ENCODE data around the gene MON1A. TPM values are rescaled to one million over a fixed set of nuclear protein-coding genes. Genes with fewer than 3 reads are reported as not detected.

MON1A gene
- total RNA-seq = 13.0 and 14.1 TPM in 2 replicates

DNA sequence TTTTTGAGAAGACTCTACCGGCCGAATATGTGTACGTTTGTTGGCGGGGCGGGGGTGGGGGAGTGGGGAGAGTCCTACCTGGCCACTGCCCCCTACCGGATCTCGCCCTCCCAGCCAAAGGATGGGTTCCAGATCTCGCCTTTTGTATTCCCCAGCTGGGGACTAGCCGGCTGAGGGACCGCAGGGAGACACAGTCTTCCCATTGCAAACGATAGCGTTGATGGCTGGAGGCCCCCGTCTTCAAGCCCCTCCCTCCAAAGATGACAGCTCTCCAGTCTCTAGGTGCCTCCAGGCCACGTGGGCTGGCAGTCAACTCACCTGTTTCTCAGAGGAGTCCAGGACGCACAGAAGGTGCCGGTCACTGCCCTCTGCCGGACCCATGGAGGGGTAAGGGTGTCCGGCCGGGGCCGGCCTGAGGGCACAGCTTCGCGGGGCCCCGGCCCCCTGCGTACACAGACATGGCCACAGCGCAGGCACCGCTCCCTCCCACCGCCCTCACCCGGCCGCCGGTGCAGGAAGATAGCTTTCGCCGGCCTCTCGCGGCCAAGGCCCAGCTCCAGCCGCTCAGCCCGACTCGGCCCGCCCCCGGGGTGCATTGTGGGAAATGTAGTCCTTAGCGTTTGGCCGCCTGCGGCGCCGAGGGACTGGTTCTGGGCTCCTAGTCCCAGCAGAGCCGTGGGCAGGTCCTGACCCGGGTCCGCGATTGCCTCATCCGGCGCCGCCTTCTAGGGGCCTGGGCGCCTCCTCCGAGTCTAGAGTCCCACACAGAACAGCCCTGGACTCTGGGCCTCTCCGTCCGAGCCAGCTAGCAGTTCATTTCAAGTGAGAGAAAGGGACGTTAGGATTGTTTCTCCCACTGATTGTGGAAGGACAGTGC is at the start of gene MON1A:
MON1A (minus strand) TSS at position 521 of the 877 bp plus-strand sequence. CDS start 16,465 bp downstream, outside the sequence.
- peak within 1 kb of the TSS; percentile 80 for H3K4me2 ChIP-seq (ENCODE audit: insufficient read depth, low read length)
- peak within 1 kb of the TSS; percentile 97 for H3K4me3 ChIP-seq (ENCODE audit: insufficient read depth, low read length)
- TF ChIP-seq, protein P1, sequence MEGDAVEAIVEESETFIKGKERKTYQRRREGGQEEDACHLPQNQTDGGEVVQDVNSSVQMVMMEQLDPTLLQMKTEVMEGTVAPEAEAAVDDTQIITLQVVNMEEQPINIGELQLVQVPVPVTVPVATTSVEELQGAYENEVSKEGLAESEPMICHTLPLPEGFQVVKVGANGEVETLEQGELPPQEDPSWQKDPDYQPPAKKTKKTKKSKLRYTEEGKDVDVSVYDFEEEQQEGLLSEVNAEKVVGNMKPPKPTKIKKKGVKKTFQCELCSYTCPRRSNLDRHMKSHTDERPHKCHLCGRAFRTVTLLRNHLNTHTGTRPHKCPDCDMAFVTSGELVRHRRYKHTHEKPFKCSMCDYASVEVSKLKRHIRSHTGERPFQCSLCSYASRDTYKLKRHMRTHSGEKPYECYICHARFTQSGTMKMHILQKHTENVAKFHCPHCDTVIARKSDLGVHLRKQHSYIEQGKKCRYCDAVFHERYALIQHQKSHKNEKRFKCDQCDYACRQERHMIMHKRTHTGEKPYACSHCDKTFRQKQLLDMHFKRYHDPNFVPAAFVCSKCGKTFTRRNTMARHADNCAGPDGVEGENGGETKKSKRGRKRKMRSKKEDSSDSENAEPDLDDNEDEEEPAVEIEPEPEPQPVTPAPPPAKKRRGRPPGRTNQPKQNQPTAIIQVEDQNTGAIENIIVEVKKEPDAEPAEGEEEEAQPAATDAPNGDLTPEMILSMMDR (IDR thresholded peaks at IDR 0.05; ENCODE audit: extremely low read depth, low read depth, low read length) = no peak
- H2AFZ ChIP-seq (ENCODE audit: low read length) = peak within 1 kb of the TSS; percentile 98
- no peaks in the 10 kb centered on the region for H3K27me3 ChIP-seq (ENCODE audit: insufficient read depth, low read length)
- DNase-seq (ENCODE audit: insufficient read length, low spot score, missing footprints) = peak; percentile 96
- peaks cover 25% of the 10 kb centered on the region for H3K4me1 ChIP-seq (ENCODE audit: insufficient read depth, low read length)
- H3K27ac ChIP-seq (ENCODE audit: low read depth, low read length) = peak within 1 kb of the TSS; percentile 59
- no peaks in the 10 kb centered on the region for H3K36me3 ChIP-seq (ENCODE audit: insufficient read depth, low read length)
- H3K79me2 ChIP-seq (ENCODE audit: insufficient read depth, low read length) = peaks cover 17% of the 10 kb centered on the region
- no peaks in the 10 kb centered on the region for H4K20me1 ChIP-seq (ENCODE audit: insufficient read depth, low read length)
- no peaks in the 10 kb centered on the region for H3K9me3 ChIP-seq (ENCODE audit: low read depth, low read length)

DNA sequence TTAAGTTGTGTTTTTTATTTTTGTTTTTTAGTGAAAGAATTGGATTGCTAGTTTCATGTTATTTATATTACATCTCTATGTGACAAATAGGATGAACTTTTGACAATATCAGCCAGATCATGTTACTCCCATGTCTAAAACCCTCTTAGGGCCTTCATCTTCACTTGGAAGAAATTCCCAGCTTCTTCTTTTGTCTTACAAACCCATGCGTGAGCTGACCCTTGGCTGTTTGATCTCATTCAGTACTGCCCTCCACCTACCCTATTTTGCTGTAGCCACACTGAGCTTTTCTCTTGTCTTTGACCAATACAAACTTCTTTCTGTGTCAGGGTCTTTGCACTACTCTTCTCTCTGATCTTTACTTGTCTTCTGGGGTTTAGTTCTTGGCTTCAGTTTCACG is 47.3 kb upstream of the MON1A start:
- peak; percentile 69 for DNase-seq (ENCODE audit: insufficient read length, low spot score, missing footprints)
- Histone ChIP-seq H2AFZ (ENCODE audit: low read length) (no peak overlapping the region), H3K36me3 (ENCODE audit: insufficient read depth, low read length) (peaks cover 26% of the 10 kb centered on the region), H3K27me3 (ENCODE audit: insufficient read depth, low read length) (no peaks in the 10 kb centered on the region), H3K4me1 (ENCODE audit: insufficient read depth, low read length) (peaks cover 10% of the 10 kb centered on the region), H3K79me2 (ENCODE audit: insufficient read depth, low read length) (peaks cover 30% of the 10 kb centered on the region), H3K4me2 (ENCODE audit: insufficient read depth, low read length) (no peak overlapping the region), H4K20me1 (ENCODE audit: insufficient read depth, low read length) (no peaks in the 10 kb centered on the region), H3K4me3 (ENCODE audit: insufficient read depth, low read length) (no peak overlapping the region), H3K27ac (ENCODE audit: low read depth, low read length) (no peak overlapping the region), H3K9me3 (ENCODE audit: low read depth, low read length) (no peaks in the 10 kb centered on the region)
- TF ChIP-seq, protein P1 (IDR thresholded peaks at IDR 0.05; ENCODE audit: extremely low read depth, low read depth, low read length) = no peak

DNA sequence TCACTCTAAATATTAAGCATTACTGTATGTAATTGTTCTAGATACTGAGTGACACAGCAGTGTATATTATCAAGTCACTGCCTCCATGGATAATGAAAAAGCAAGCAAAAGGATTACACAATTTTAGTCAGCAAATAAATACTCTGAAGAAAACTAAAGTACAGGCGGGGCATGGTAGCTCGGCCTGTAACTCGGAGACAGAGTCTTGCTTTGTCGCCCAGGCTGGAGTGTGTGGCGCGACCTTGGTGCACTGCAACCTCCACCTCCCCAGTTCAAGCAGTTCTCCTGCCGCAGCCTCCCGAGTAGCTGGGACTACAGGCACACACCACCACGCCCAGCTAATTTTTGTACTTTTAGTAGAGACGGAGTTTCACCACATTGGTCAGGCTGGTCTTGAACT is 43.0 kb upstream of the MON1A start:
- H3K79me2 ChIP-seq (ENCODE audit: insufficient read depth, low read length) = peaks cover 36% of the 10 kb centered on the region

DNA sequence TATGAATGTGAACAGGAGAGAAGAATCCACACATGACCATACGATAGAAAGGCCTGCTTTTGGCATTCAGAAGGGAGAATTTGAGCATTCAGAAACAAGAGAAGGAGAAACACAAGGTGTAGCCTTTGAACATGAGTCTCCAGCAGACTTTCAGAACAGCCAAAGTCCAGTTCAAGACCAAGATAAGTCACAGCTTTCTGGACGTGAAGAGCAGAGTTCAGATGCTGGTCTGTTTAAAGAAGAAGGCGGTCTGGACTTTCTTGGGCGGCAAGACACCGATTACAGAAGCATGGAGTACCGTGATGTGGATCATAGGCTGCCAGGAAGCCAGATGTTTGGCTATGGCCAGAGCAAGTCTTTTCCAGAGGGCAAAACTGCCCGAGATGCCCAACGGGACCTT is 38.7 kb upstream of the MON1A start:
- H3K27me3 ChIP-seq (ENCODE audit: insufficient read depth, low read length) = no peaks in the 10 kb centered on the region
- H3K4me1 ChIP-seq (ENCODE audit: insufficient read depth, low read length) = peaks cover 28% of the 10 kb centered on the region
- peaks cover 57% of the 10 kb centered on the region for H3K79me2 ChIP-seq (ENCODE audit: insufficient read depth, low read length)
- no peak overlapping the region for H3K4me3 ChIP-seq (ENCODE audit: insufficient read depth, low read length)
- no peak overlapping the region for H3K27ac ChIP-seq (ENCODE audit: low read depth, low read length)
- H2AFZ ChIP-seq (ENCODE audit: low read length) = no peak overlapping the region
- peaks cover 12% of the 10 kb centered on the region for H3K36me3 ChIP-seq (ENCODE audit: insufficient read depth, low read length)
- DNase-seq (ENCODE audit: insufficient read length, low spot score, missing footprints) = no peak
- H3K9me3 ChIP-seq (ENCODE audit: low read depth, low read length) = no peaks in the 10 kb centered on the region
- TF ChIP-seq, protein P1 (IDR thresholded peaks at IDR 0.05; ENCODE audit: extremely low read depth, low read depth, low read length) = no peak
- H3K4me2 ChIP-seq (ENCODE audit: insufficient read depth, low read length) = no peak overlapping the region
- peaks cover 12% of the 10 kb centered on the region for H4K20me1 ChIP-seq (ENCODE audit: insufficient read depth, low read length)

More for the DNA sequence above, 43.0 kb upstream of the MON1A start:
- Histone ChIP-seq H3K4me2 (ENCODE audit: insufficient read depth, low read length) (no peak overlapping the region), H4K20me1 (ENCODE audit: insufficient read depth, low read length) (peaks cover 3% of the 10 kb centered on the region), H3K27me3 (ENCODE audit: insufficient read depth, low read length) (no peaks in the 10 kb centered on the region), H3K4me3 (ENCODE audit: insufficient read depth, low read length) (no peak overlapping the region), H3K9me3 (ENCODE audit: low read depth, low read length) (no peaks in the 10 kb centered on the region), H3K4me1 (ENCODE audit: insufficient read depth, low read length) (peaks cover 17% of the 10 kb centered on the region), H3K36me3 (ENCODE audit: insufficient read depth, low read length) (peaks cover 5% of the 10 kb centered on the region), H2AFZ (ENCODE audit: low read length) (no peak overlapping the region), H3K27ac (ENCODE audit: low read depth, low read length) (peak overlapping the region; percentile 62)
- no peak for DNase-seq (ENCODE audit: insufficient read length, low spot score, missing footprints)
- TF ChIP-seq, protein P1 (IDR thresholded peaks at IDR 0.05; ENCODE audit: extremely low read depth, low read depth, low read length) = no peak
